ENCODE measurements around the gene MYEF2.

Gene MYEF2

DNA sequence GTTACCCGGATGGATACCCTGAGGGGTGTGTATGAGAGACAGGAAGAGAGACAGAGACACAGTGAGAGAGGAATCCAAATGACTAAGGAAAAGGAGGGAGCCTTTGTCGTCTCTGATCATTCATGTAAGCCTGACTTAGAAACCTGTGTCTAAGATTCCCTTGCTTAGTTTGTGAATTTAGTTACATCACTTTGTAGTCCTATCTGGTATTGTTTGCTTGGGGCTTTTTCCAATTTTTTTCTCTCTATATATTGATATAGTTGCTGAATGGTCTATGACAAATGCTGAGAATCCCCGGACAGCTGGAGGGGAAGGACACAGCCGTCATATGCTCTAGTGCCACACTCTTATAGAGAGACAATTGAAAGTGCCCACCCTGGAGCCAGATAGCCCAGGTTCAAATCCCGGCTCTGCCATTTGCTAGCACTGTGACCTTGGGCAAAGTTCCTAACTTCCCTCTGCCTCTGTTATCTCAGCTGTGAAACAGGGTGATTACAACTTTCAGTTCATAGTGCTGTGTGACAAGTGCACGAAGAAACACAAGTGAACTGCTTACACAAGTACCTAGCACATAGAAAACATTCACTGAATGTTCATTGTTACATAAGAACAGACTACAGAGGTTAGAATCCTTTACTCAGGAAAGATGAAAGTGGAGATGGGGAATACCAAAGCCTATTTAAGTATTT is 51.3 kb downstream of the MYEF2 start:
- Histone ChIP-seq H3K79me2 (ENCODE audit: insufficient read depth, low read length) (no peaks in the 10 kb centered on the region), H3K4me2 (ENCODE audit: low read depth, low read length, poor library complexity, severe bottlenecking) (no peak overlapping the region), H3K4me1 (ENCODE audit: insufficient read depth, low read length, poor library complexity, severe bottlenecking) (no peaks in the 10 kb centered on the region), H3K27me3 (ENCODE audit: insufficient read depth, low read length, poor library complexity, severe bottlenecking) (no peaks in the 10 kb centered on the region), H4K20me1 (ENCODE audit: insufficient read depth, low read length, poor library complexity, severe bottlenecking) (no peaks in the 10 kb centered on the region), H3F3A (ENCODE audit: low read depth) (no peaks in the 10 kb centered on the region), H3K9me3 (ENCODE audit: insufficient read depth, low read depth, low read length) (no peaks in the 10 kb centered on the region), H3K9me2 (replicated peaks; ENCODE audit: low read depth, low read length) (no peaks in the 10 kb centered on the region), H3K9ac (ENCODE audit: low read depth, low read length, poor library complexity, severe bottlenecking) (no peak overlapping the region), H3K4me3 (ENCODE audit: low read length, poor library complexity, severe bottlenecking) (no peak overlapping the region), H2AFZ (ENCODE audit: low read length) (no peak overlapping the region), H3K36me3 (ENCODE audit: insufficient read depth, low read length) (no peaks in the 10 kb centered on the region)
- TF ChIP-seq EZH2phosphoT487 (IDR thresholded peaks at IDR 0.05; ENCODE audit: borderline replicate concordance) = no peak

DNA sequence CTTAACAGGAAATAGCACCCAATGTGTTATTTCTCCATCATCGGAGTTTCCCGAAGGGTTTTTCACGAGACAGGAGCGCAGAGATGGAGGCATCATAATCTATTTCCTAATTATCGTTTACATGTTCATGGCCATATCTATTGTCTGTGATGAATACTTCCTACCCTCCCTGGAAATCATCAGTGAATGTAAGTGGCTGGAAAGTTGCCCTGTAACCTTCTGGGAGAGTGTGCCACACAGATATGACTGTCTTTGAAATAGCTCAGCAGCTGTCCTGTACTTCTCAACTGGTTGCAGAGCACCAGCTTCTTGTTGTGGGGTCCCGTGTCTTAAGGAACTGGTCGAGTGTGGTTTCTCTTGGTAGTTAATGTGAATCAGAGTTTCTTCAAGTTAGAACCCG is 56.2 kb downstream of the MYEF2 start:
- H3K36me3 ChIP-seq (ENCODE audit: insufficient read depth, low read length) = no peaks in the 10 kb centered on the region
- no peak overlapping the region for H3K9ac ChIP-seq (ENCODE audit: low read depth, low read length, poor library complexity, severe bottlenecking)
- no peak overlapping the region for H3K4me2 ChIP-seq (ENCODE audit: low read depth, low read length, poor library complexity, severe bottlenecking)
- no peaks in the 10 kb centered on the region for H4K20me1 ChIP-seq (ENCODE audit: insufficient read depth, low read length, poor library complexity, severe bottlenecking)
- no peaks in the 10 kb centered on the region for H3K9me3 ChIP-seq (ENCODE audit: insufficient read depth, low read depth, low read length)
- TF ChIP-seq EZH2phosphoT487 (IDR thresholded peaks at IDR 0.05; ENCODE audit: borderline replicate concordance) = no peak
- TF ChIP-seq, protein P1, sequence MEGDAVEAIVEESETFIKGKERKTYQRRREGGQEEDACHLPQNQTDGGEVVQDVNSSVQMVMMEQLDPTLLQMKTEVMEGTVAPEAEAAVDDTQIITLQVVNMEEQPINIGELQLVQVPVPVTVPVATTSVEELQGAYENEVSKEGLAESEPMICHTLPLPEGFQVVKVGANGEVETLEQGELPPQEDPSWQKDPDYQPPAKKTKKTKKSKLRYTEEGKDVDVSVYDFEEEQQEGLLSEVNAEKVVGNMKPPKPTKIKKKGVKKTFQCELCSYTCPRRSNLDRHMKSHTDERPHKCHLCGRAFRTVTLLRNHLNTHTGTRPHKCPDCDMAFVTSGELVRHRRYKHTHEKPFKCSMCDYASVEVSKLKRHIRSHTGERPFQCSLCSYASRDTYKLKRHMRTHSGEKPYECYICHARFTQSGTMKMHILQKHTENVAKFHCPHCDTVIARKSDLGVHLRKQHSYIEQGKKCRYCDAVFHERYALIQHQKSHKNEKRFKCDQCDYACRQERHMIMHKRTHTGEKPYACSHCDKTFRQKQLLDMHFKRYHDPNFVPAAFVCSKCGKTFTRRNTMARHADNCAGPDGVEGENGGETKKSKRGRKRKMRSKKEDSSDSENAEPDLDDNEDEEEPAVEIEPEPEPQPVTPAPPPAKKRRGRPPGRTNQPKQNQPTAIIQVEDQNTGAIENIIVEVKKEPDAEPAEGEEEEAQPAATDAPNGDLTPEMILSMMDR (conservative IDR thresholded peaks at IDR 0.05; ENCODE audit: low read length) = no peak
- H3F3A ChIP-seq (ENCODE audit: low read depth) = no peaks in the 10 kb centered on the region
- no peak overlapping the region for H3K4me3 ChIP-seq (ENCODE audit: low read length, poor library complexity, severe bottlenecking)
- H3K79me2 ChIP-seq (ENCODE audit: insufficient read depth, low read length) = no peaks in the 10 kb centered on the region
- no peaks in the 10 kb centered on the region for H3K9me2 ChIP-seq (replicated peaks; ENCODE audit: low read depth, low read length)
- H3K27me3 ChIP-seq (ENCODE audit: insufficient read depth, low read length, poor library complexity, severe bottlenecking) = no peaks in the 10 kb centered on the region
- no peaks in the 10 kb centered on the region for H3K4me1 ChIP-seq (ENCODE audit: insufficient read depth, low read length, poor library complexity, severe bottlenecking)
- H2AFZ ChIP-seq (ENCODE audit: low read length) = no peak overlapping the region

DNA sequence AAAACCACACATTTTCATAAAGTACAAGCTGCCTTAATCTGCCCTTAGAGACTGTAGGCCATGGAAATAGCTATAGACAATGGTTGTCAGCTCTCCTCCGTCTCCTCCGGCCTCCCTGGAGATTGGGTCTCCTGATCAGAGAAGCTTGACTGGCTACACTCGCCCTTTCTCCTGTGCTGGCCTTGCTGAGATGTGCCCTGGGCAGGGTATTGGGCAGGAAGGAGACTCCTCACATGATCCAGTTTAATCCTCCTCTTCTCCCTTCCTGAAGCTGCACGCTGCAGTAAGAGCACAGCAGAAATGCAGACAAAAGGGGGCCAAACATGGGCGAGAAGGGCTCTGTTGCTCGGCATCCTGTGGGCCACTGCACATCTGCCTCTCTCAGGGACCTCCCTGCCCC is 57.4 kb downstream of the MYEF2 start, which contains the start of gene SLC24A5:
Gene SLC24A5, plus strand, starts transcription at position 246 of the 400 bp plus-strand sequence. Its CDS starts 55 bp downstream, at position 301.
- Histone ChIP-seq H3K4me3 (ENCODE audit: low read length, poor library complexity, severe bottlenecking) (no peak within 1 kb of the TSS), H3K27me3 (ENCODE audit: insufficient read depth, low read length, poor library complexity, severe bottlenecking) (no peaks in the 10 kb centered on the region), H3K4me2 (ENCODE audit: low read depth, low read length, poor library complexity, severe bottlenecking) (no peak within 1 kb of the TSS), H3K9ac (ENCODE audit: low read depth, low read length, poor library complexity, severe bottlenecking) (no peak within 1 kb of the TSS), H3K79me2 (ENCODE audit: insufficient read depth, low read length) (no peaks in the 10 kb centered on the region), H3K9me2 (replicated peaks; ENCODE audit: low read depth, low read length) (no peaks in the 10 kb centered on the region), H2AFZ (ENCODE audit: low read length) (no peak within 1 kb of the TSS), H4K20me1 (ENCODE audit: insufficient read depth, low read length, poor library complexity, severe bottlenecking) (no peaks in the 10 kb centered on the region), H3K9me3 (ENCODE audit: insufficient read depth, low read depth, low read length) (no peaks in the 10 kb centered on the region), H3K4me1 (ENCODE audit: insufficient read depth, low read length, poor library complexity, severe bottlenecking) (no peaks in the 10 kb centered on the region), H3K36me3 (ENCODE audit: insufficient read depth, low read length) (no peaks in the 10 kb centered on the region), H3F3A (ENCODE audit: low read depth) (no peaks in the 10 kb centered on the region)
- TF ChIP-seq, protein P1 (conservative IDR thresholded peaks at IDR 0.05; ENCODE audit: low read length) = no peak
- no peak for TF ChIP-seq EZH2phosphoT487 (IDR thresholded peaks at IDR 0.05; ENCODE audit: borderline replicate concordance)

DNA sequence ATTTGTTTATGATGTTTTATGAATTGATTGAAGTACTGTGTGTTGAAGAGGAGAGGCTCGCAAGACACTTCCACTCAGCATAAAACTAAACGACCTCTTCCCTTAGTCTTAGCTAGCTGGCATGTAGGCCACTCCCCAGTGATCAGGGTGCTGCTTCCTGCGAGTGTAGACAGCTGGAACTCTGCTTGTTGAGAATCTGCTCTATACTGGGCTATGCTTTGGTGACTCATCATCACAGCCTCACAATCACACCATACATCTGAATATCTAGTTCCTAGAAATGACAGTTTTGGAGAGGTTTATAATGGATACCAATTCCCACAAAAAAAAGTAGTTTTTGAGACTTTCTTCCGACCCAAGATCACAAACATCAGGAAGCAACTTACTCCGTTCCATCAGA is 58.8 kb downstream of the MYEF2 start:
- H3K4me3 ChIP-seq (ENCODE audit: low read length, poor library complexity, severe bottlenecking) = no peak overlapping the region
- no peak overlapping the region for H2AFZ ChIP-seq (ENCODE audit: low read length)
- H3K9ac ChIP-seq (ENCODE audit: low read depth, low read length, poor library complexity, severe bottlenecking) = no peak overlapping the region
- no peaks in the 10 kb centered on the region for H3K9me2 ChIP-seq (replicated peaks; ENCODE audit: low read depth, low read length)
- no peak for TF ChIP-seq EZH2phosphoT487 (IDR thresholded peaks at IDR 0.05; ENCODE audit: borderline replicate concordance)
- TF ChIP-seq, protein P1 (conservative IDR thresholded peaks at IDR 0.05; ENCODE audit: low read length) = no peak
- H3K9me3 ChIP-seq (ENCODE audit: insufficient read depth, low read depth, low read length) = no peaks in the 10 kb centered on the region
- H4K20me1 ChIP-seq (ENCODE audit: insufficient read depth, low read length, poor library complexity, severe bottlenecking) = no peaks in the 10 kb centered on the region
- no peaks in the 10 kb centered on the region for H3F3A ChIP-seq (ENCODE audit: low read depth)
- H3K27me3 ChIP-seq (ENCODE audit: insufficient read depth, low read length, poor library complexity, severe bottlenecking) = no peaks in the 10 kb centered on the region
- H3K4me2 ChIP-seq (ENCODE audit: low read depth, low read length, poor library complexity, severe bottlenecking) = no peak overlapping the region
- H3K36me3 ChIP-seq (ENCODE audit: insufficient read depth, low read length) = no peaks in the 10 kb centered on the region
- no peaks in the 10 kb centered on the region for H3K4me1 ChIP-seq (ENCODE audit: insufficient read depth, low read length, poor library complexity, severe bottlenecking)
- H3K79me2 ChIP-seq (ENCODE audit: insufficient read depth, low read length) = no peaks in the 10 kb centered on the region

Measured in Loucy (cell line).